Measurements from ENCODE around the gene PEAK1. TPM values are rescaled to one million over a fixed set of nuclear protein-coding genes. Genes with fewer than 3 reads are reported as not detected.

PEAK1 gene
- total RNA-seq, 1 experiment from 2014 or later: 21.2 TPM

- no peak overlapping the region for H3K4ac ChIP-seq (ENCODE audit: low read depth, low read length)
- H3K4me1 ChIP-seq (ENCODE audit: insufficient read depth, low read length): no peaks in the 10 kb centered on the region
- no peak overlapping the region for H3T11ph ChIP-seq (ENCODE audit: low read length)
- H2BK120ac ChIP-seq (ENCODE audit: low read depth, low read length, poor library complexity, severe bottlenecking): no peak overlapping the region
- peaks cover 5% of the 10 kb centered on the region for H3K79me1 ChIP-seq (ENCODE audit: insufficient read depth, low read depth, low read length, poor library complexity, severe bottlenecking)
- H3K4me2 ChIP-seq (ENCODE audit: insufficient read depth, insufficient read length, low read length): no peak overlapping the region
- H3K23me2 ChIP-seq (ENCODE audit: insufficient read length, low read depth, low read length, poor library complexity, severe bottlenecking): no peaks in the 10 kb centered on the region
- H3K56ac ChIP-seq (ENCODE audit: insufficient read length, low read depth, low read length): no peak overlapping the region
- no peak overlapping the region for H3K27ac ChIP-seq (ENCODE audit: insufficient read length, low read depth, low read length)
- no peak overlapping the region for H3K27ac Mint-ChIP-seq
- peaks cover 2% of the 10 kb centered on the region; the same call in 1 of the 2 replicates for H3K79me2 ChIP-seq (ENCODE audit: insufficient read depth, low read length)
- no peaks in the 10 kb centered on the region for H3K27me3 ChIP-seq (ENCODE audit: insufficient read depth, low read length)
- H4K5ac ChIP-seq (ENCODE audit: insufficient read length, low read depth, low read length): no peak overlapping the region
- no peak overlapping the region for H3K23ac ChIP-seq (ENCODE audit: insufficient read length, low read depth, low read length)
- no CpG with 5 or more reads among the region's 2 CpGs for WGBS (ENCODE audit: extremely low coverage, insufficient read length, low lambda C conversion rate)
- no peak overlapping the region for H2BK20ac ChIP-seq (ENCODE audit: low read depth, low read length, poor library complexity, severe bottlenecking)
- no peak overlapping the region for H4K8ac ChIP-seq (replicated peaks; ENCODE audit: insufficient read length, low read depth, low read length)
- H2AFZ ChIP-seq (ENCODE audit: low read length): no peak overlapping the region
- H3K9ac ChIP-seq (ENCODE audit: extremely low read depth, insufficient read length, low read length): no peak overlapping the region
- no peaks in the 10 kb centered on the region for H3K9me3 Mint-ChIP-seq
- H2BK15ac ChIP-seq (ENCODE audit: low read depth, low read length): no peak overlapping the region
- H3K36me3 Mint-ChIP-seq (ENCODE audit: insufficient read depth in 1 of 3, low read depth in 3 of 3): no peaks in the 10 kb centered on the region; a peak in 1 of 7 replicates
- peaks cover 0 to 2% of the 10 kb centered on the region in 2 experiments; a peak in 1 of 4 replicates for H3K4me1 Mint-ChIP-seq
- H3K4me3 Mint-ChIP-seq: no peak overlapping the region
- no peak overlapping the region for H4K91ac ChIP-seq (ENCODE audit: insufficient read length, low read depth, low read length)
- DNase-seq: no peak
- no peaks in the 10 kb centered on the region for H3K27me3 Mint-ChIP-seq (ENCODE audit: low read depth)
- H2AK5ac ChIP-seq (ENCODE audit: insufficient read length, low read length): no peak overlapping the region
- no peak overlapping the region for H3K14ac ChIP-seq (ENCODE audit: insufficient read depth, low read length)
- H3K18ac ChIP-seq (ENCODE audit: insufficient read length, low read depth, low read length): no peak overlapping the region
- H2BK12ac ChIP-seq (ENCODE audit: insufficient read length, low read depth, low read length): no peak overlapping the region
- H3K9me3 ChIP-seq (ENCODE audit: control insufficient read depth, low read depth, low read length): no peaks in the 10 kb centered on the region
- no peak overlapping the region for H2BK5ac ChIP-seq (ENCODE audit: insufficient read length, low read length)
- H4K20me1 ChIP-seq (ENCODE audit: control insufficient read depth, insufficient read depth, insufficient read length): no peaks in the 10 kb centered on the region
- TF ChIP-seq, protein P1, sequence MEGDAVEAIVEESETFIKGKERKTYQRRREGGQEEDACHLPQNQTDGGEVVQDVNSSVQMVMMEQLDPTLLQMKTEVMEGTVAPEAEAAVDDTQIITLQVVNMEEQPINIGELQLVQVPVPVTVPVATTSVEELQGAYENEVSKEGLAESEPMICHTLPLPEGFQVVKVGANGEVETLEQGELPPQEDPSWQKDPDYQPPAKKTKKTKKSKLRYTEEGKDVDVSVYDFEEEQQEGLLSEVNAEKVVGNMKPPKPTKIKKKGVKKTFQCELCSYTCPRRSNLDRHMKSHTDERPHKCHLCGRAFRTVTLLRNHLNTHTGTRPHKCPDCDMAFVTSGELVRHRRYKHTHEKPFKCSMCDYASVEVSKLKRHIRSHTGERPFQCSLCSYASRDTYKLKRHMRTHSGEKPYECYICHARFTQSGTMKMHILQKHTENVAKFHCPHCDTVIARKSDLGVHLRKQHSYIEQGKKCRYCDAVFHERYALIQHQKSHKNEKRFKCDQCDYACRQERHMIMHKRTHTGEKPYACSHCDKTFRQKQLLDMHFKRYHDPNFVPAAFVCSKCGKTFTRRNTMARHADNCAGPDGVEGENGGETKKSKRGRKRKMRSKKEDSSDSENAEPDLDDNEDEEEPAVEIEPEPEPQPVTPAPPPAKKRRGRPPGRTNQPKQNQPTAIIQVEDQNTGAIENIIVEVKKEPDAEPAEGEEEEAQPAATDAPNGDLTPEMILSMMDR (conservative IDR thresholded peaks at IDR 0.05): no peak
Measured at GRCh38 chr15:77430652-77431051, 10.7 kb upstream of the PEAK1 start.

All from H9 (cell line).